Activated B cell treated with CpG ODN at 0.5 μM for 24 hours (primary cell): ENCODE results near the gene CFAP410. TPM values are rescaled to one million over a fixed set of nuclear protein-coding genes. Genes with fewer than 3 reads are reported as not detected.

Experiments used
- ATAC-seq: fragments of 200-7000 bp; cut with Tn5 transposase; one replicate; pipeline ENCODE4 v1.10.0; 2021; ENCODE audit warnings: low read depth, mild to moderate bottlenecking, moderate library complexity
- CTCF ChIA-PET: fragments of 350-600 bp; sonication (Branson Sonifier 250); formaldehyde crosslinking; loops from one replicate; lab custom pipeline; 2021; ENCODE audit warnings: antibody characterized with exemption; lab: Charles Lee
- POLR2A ChIA-PET: fragments of 350-600 bp; sonication (Branson Sonifier 250); formaldehyde crosslinking; loops from one replicate; lab custom pipeline; 2021; ENCODE audit warnings: antibody characterized with exemption; lab: Charles Lee
- DNase-seq: peaks from one replicate; pipeline ENCODE4 v3.0.0; 2022
- H3K27ac Mint-ChIP-seq: one replicate; pipeline ENCODE4 v1.8.0; 2020; ENCODE audit warnings: mixed read lengths
- H3K27me3 Mint-ChIP-seq: one replicate; pipeline ENCODE4 v1.8.0; 2021; ENCODE audit warnings: mixed read lengths
- H3K36me3 Mint-ChIP-seq: one replicate; pipeline ENCODE4 v1.8.0; 2021; ENCODE audit warnings: low read depth, mixed read lengths
- H3K4me1 Mint-ChIP-seq: one replicate; pipeline ENCODE4 v1.8.0; 2021; ENCODE audit warnings: mixed read lengths
- H3K4me3 Mint-ChIP-seq: one replicate; pipeline ENCODE4 v1.8.0; 2020; ENCODE audit warnings: mild to moderate bottlenecking, mixed read lengths
- H3K9me3 Mint-ChIP-seq: one replicate; pipeline ENCODE4 v1.8.0; 2020; ENCODE audit warnings: mixed read lengths
- CTCF ChIP-seq: fragments of 200-600 bp; IDR thresholded peaks from one replicate; pipeline ENCODE4 v1.8.0; 2022; ENCODE audit warnings: antibody characterized with exemption, mild to moderate bottlenecking
- intact Hi-C: fragments of 100-400 bp; cut with micrococcal nuclease; formaldehyde crosslinking; loops from one replicate; pipeline ENCODE4 v1.15.1; 2024
- total RNA-seq: library from RNA; stranded (reverse); gene quantifications from 2 replicates; pipeline ENCODE4 v1.2.3, GENCODE V29; 2022

Gene CFAP410
- total RNA-seq, 1 donor from 2014 or later, result 62.3 TPM

GRCh38 chr21:44316277-44316900 lies 22.8 kb downstream of the CFAP410 start:
- intact Hi-C loops, result no loop called here
- peaks cover 59% of the 10 kb centered on the region for H3K36me3 Mint-ChIP-seq
- DNase-seq, result no peak
- no peak for ATAC-seq
- H3K27ac Mint-ChIP-seq, result no peak overlapping the region
- POLR2A ChIA-PET, result no interaction called here
- no peaks in the 10 kb centered on the region for H3K27me3 Mint-ChIP-seq
- H3K9me3 Mint-ChIP-seq, result no peaks in the 10 kb centered on the region
- no peak for TF ChIP-seq CTCF
- no peak overlapping the region for H3K4me3 Mint-ChIP-seq
- CTCF ChIA-PET, result no interaction called here
- H3K4me1 Mint-ChIP-seq, result no peaks in the 10 kb centered on the region

- H3K9me3 Mint-ChIP-seq, result no peaks in the 10 kb centered on the region
- H3K27me3 Mint-ChIP-seq, result no peaks in the 10 kb centered on the region
- H3K36me3 Mint-ChIP-seq, result peaks cover 65% of the 10 kb centered on the region
- DNase-seq, result no peak
- ChIA-PET POLR2A (interaction anchor here (0.6 kb wide), 1 partner anchor 13 kb away, joined by 8 read pairs; no protein-coding TSS in a partner anchor), CTCF (no interaction called here)
- H3K4me3 Mint-ChIP-seq, result no peak overlapping the region
- no peak for ATAC-seq
- intact Hi-C loops, result no loop called here
- no peaks in the 10 kb centered on the region for H3K4me1 Mint-ChIP-seq
- no peak for TF ChIP-seq CTCF
- no peak overlapping the region for H3K27ac Mint-ChIP-seq
These were observed 23.4 kb downstream of the CFAP410 start for GRCh38 chr21:44315691-44316203.

GRCh38 chr21:44314561-44314960 lies 24.6 kb downstream of the CFAP410 start:
- DNase-seq (no peak), ATAC-seq (no peak)
- no peak overlapping the region for H3K4me3 Mint-ChIP-seq
- CTCF ChIA-PET, result no interaction called here
- no peak for TF ChIP-seq CTCF
- POLR2A ChIA-PET, result no interaction called here
- peaks cover 61% of the 10 kb centered on the region for H3K36me3 Mint-ChIP-seq
- no peaks in the 10 kb centered on the region for H3K9me3 Mint-ChIP-seq
- H3K4me1 Mint-ChIP-seq, result no peaks in the 10 kb centered on the region
- no peaks in the 10 kb centered on the region for H3K27me3 Mint-ChIP-seq
- intact Hi-C loops, result no loop called here
- H3K27ac Mint-ChIP-seq, result no peak overlapping the region

GRCh38 chr21:44314128-44314527 lies 25.1 kb downstream of the CFAP410 start:
- Mint-ChIP-seq H3K4me3 (no peak overlapping the region), H3K36me3 (peaks cover 57% of the 10 kb centered on the region), H3K27me3 (no peaks in the 10 kb centered on the region), H3K9me3 (no peaks in the 10 kb centered on the region), H3K4me1 (no peaks in the 10 kb centered on the region), H3K27ac (no peak overlapping the region)
- no peak for DNase-seq
- intact Hi-C loops, result no loop called here
- CTCF ChIA-PET, result no interaction called here
- no peak for ATAC-seq
- TF ChIP-seq CTCF, result no peak
- POLR2A ChIA-PET, result no interaction called here

- no peaks in the 10 kb centered on the region for H3K27me3 Mint-ChIP-seq
- intact Hi-C loops, result no loop called here
- H3K36me3 Mint-ChIP-seq, result peaks cover 54% of the 10 kb centered on the region
- POLR2A ChIA-PET, result no interaction called here
- no peak overlapping the region for H3K27ac Mint-ChIP-seq
- no peak for DNase-seq
- ATAC-seq, result no peak
- no peaks in the 10 kb centered on the region for H3K9me3 Mint-ChIP-seq
- H3K4me3 Mint-ChIP-seq, result no peak overlapping the region
- H3K4me1 Mint-ChIP-seq, result no peaks in the 10 kb centered on the region
- CTCF ChIA-PET, result no interaction called here
- TF ChIP-seq CTCF, result no peak
These were observed 25.7 kb downstream of the CFAP410 start for GRCh38 chr21:44313451-44313850.
